Left ventricle myocardium inferior (tissue), 1 donor: ENCODE measurements around the gene DHRS3. TPM values are rescaled to one million over a fixed set of nuclear protein-coding genes. Genes with fewer than 3 reads are reported as not detected.
A peak's percentile ranks its signal among the peaks of the same experiment; 100 is the strongest.

Experiments used
- DNase-seq: peaks from one replicate; pipeline ENCODE4 v3.0.0-alpha.2; 2020
- H3K27ac ChIP-seq: fragments of 200-600 bp; replicated peaks from 2 replicates; pipeline ENCODE4 v1.8.0; 2021
- H3K27me3 ChIP-seq: fragments of 200-600 bp; 2 replicates; pipeline ENCODE4 v1.8.0; 2021; ENCODE audit warnings: low read depth
- H3K36me3 ChIP-seq: fragments of 200-600 bp; 2 replicates; pipeline ENCODE4 v1.8.0; 2021
- H3K4me1 ChIP-seq: fragments of 200-600 bp; 2 replicates; pipeline ENCODE4 v1.8.0; 2021
- H3K4me3 ChIP-seq: fragments of 200-600 bp; 2 replicates; pipeline ENCODE4 v1.8.0; 2021; ENCODE audit warnings: mild to moderate bottlenecking, moderate library complexity
- H3K9me3 ChIP-seq: fragments of 200-600 bp; replicated peaks from 2 replicates; pipeline ENCODE4 v1.8.0; 2021
- intact Hi-C: fragments of 100-400 bp; cut with micrococcal nuclease; formaldehyde crosslinking; loops from one replicate; pipeline ENCODE4 v1.11.0; 2022
- total RNA-seq: library from RNA; stranded (reverse); fragmentation: NEBNext Ultra II Directional; extraction: Animal tissue kit (Norgen Biotek cat#: 25700); gene quantifications from one replicate; pipeline ENCODE4 v1.2.1, GENCODE V29; 2021
- TF ChIP-seq, protein P1 (sequence below): fragments of 200-600 bp; IDR thresholded peaks from 2 replicates; pipeline ENCODE4 v1.8.0; 2021; ENCODE audit warnings: antibody characterized with exemption, mild to moderate bottlenecking, borderline replicate concordance
- donor health status: DM: no; HTN: yes; CAD: no; lungs with severe emphysema.

Gene DHRS3
- total RNA-seq, 1 donor from 2014 or later = 89.7 TPM

DNA sequence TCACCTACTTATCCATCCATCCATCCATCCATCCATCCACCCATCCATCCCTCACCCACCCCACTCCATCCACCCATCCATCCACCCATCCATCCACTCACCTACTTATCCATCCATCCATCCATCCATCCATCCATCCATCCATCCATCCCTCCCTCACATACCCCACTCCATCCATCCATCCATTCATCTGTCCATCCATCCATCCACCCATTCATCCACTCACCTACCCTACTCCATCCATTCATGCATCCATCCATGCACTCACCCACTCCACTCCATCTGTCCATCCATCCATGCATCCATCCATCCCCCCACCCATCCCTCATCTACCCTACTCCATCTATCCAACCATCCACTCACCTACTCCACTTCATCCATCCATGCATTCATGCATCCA is 34.5 kb downstream of the DHRS3 start:
- Histone ChIP-seq H3K9me3 (no peaks in the 10 kb centered on the region), H3K27me3 (no peaks in the 10 kb centered on the region), H3K36me3 (peaks cover 36% of the 10 kb centered on the region), H3K4me3 (no peak overlapping the region), H3K4me1 (peaks cover 51% of the 10 kb centered on the region), H3K27ac (no peak overlapping the region)
- intact Hi-C loops = no loop called here
- TF ChIP-seq, protein P1, sequence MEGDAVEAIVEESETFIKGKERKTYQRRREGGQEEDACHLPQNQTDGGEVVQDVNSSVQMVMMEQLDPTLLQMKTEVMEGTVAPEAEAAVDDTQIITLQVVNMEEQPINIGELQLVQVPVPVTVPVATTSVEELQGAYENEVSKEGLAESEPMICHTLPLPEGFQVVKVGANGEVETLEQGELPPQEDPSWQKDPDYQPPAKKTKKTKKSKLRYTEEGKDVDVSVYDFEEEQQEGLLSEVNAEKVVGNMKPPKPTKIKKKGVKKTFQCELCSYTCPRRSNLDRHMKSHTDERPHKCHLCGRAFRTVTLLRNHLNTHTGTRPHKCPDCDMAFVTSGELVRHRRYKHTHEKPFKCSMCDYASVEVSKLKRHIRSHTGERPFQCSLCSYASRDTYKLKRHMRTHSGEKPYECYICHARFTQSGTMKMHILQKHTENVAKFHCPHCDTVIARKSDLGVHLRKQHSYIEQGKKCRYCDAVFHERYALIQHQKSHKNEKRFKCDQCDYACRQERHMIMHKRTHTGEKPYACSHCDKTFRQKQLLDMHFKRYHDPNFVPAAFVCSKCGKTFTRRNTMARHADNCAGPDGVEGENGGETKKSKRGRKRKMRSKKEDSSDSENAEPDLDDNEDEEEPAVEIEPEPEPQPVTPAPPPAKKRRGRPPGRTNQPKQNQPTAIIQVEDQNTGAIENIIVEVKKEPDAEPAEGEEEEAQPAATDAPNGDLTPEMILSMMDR = no peak
- DNase-seq = no peak

DNA sequence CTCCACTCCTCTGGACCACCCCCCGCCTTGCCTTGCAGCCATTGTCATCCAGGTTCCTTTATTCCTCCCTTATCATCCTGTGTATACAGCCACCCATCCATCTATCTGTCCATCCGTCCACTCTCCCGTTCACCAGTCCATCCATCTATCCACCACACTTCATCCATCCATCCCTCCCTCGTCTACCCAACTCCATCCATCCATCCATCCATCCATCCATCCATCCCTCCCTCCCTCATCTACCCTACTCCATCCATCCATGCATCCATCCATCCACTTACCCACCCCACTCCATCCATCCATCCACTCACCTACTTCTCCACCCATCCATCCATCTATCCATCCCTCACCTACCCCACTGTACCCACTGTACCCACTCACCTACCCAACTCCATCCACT is 35.4 kb downstream of the DHRS3 start:
- no peak for DNase-seq
- no peaks in the 10 kb centered on the region for H3K9me3 ChIP-seq
- H3K27ac ChIP-seq = no peak overlapping the region
- H3K4me3 ChIP-seq = no peak overlapping the region
- intact Hi-C loops = no loop called here
- TF ChIP-seq, protein P1 = no peak
- H3K4me1 ChIP-seq = peaks cover 43% of the 10 kb centered on the region
- H3K27me3 ChIP-seq = no peaks in the 10 kb centered on the region
- H3K36me3 ChIP-seq = peaks cover 44% of the 10 kb centered on the region

GRCh38 chr1:12581179-12581578 is 36.8 kb downstream of the DHRS3 start:
- no peaks in the 10 kb centered on the region for H3K9me3 ChIP-seq
- intact Hi-C loops = no loop called here
- peaks cover 59% of the 10 kb centered on the region for H3K36me3 ChIP-seq
- peaks cover 31% of the 10 kb centered on the region for H3K4me1 ChIP-seq
- no peak overlapping the region for H3K4me3 ChIP-seq
- H3K27me3 ChIP-seq = no peaks in the 10 kb centered on the region
- TF ChIP-seq, protein P1 = no peak
- peak overlapping the region; percentile 49 for H3K27ac ChIP-seq
- DNase-seq = no peak

DNA sequence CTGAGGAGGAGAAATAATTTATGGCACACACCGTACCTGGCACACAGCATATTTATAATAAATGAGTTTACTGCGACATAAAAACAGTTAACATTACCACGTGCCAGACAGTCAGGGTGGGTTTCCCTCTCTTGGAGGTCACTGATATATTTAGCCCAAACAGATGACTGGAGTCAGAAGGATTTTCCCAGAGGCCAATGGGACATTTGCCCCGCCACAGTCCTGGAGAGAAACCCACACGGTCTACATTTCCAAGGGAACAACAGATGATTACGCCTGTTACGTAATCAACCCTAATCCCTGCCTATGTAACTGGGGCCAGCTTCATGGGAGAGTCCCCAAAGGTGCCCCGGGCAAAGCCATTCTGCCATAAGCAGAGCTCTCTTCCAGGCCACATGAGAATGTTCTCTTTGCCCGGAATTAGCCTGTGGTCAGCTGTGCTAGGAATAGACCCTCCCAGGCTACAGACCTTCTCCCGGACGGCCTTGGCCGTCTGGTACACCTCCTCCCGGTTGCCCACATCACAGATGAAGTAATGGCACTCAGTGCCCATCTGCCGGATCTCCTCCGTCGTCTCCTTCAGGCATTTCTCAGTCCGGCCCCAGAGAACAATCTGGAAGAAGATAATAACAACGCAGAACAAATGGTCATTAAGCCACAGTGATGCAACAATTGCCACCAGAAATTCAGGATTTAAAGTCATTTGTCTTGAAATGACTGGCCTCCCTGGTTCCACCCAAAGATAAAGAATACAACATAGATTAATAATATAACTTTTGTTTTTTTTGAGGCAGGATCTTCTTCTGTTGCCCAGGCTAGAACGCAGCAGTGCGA is 37.7 kb downstream of the DHRS3 start:
- H3K4me3 ChIP-seq = no peak overlapping the region
- TF ChIP-seq, protein P1 = no peak
- intact Hi-C loops = no loop called here
- H3K9me3 ChIP-seq = no peaks in the 10 kb centered on the region
- peaks cover 22% of the 10 kb centered on the region for H3K4me1 ChIP-seq
- no peaks in the 10 kb centered on the region for H3K27me3 ChIP-seq
- H3K27ac ChIP-seq = peak overlapping the region; percentile 49
- no peak for DNase-seq
- peaks cover 68% of the 10 kb centered on the region for H3K36me3 ChIP-seq

DNA sequence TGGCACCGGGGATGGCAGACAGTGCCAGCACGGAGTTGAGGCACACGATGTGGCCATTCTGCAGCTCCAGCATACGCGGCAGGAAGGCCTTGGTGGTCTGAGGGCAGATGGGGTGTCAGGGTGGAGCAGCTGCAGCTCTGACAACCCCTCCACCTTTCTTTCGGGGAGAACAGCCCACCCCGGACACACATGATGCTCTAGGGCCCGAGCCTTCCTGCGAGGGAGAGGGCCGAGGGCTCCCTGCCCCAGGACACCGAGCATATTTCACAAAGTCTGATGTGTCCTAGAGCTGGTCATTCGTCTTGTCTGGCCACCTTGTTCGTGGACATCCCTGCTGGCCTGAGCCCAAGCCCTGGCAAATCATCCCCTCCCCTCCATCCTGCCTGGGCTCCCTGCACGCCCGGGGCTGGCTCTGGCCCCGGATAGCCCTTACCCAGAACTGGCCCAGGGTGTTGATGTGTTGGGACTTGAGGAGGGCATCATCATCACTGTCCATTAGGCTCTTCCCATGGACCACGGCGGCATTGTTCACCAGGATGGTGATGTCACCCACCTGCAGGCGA is 39.1 kb downstream of the DHRS3 start:
- H3K36me3 ChIP-seq = peaks cover 79% of the 10 kb centered on the region

More for the DNA sequence above, 39.1 kb downstream of the DHRS3 start:
- peaks cover 24% of the 10 kb centered on the region for H3K4me1 ChIP-seq
- H3K4me3 ChIP-seq = no peak overlapping the region
- no peak overlapping the region for H3K27ac ChIP-seq
- intact Hi-C loops = no loop called here
- no peak for DNase-seq
- TF ChIP-seq, protein P1 = no peak
- no peaks in the 10 kb centered on the region for H3K27me3 ChIP-seq
- H3K9me3 ChIP-seq = no peaks in the 10 kb centered on the region
